ENCODE data around the gene IGFALS.

The IGFALS gene

GRCh38 chr16:1782408-1783264 lies 10.9 kb downstream of the IGFALS start, which contains the start of the genes NUBP2 and SPSB3:
NUBP2 (plus strand) TSS chr16:1782960; CDS start chr16:1783021, 61 bp downstream.
SPSB3 (minus strand) TSS chr16:1782571; CDS start chr16:1781483, 1,088 bp downstream.
- DNase-seq (ENCODE audit: low read depth, low spot score) = peak; percentile 100
- ChIA-PET POLR2A (interaction anchor here (0.7 to 2.0 kb wide), 9 partner anchors 9 to 362 kb away, joined by 3 to 31 read pairs (median 8); partner anchors contain the start of genes EME2, FAHD1, HAGH and MAPK8IP3), CTCF (interaction anchor here (0.8 to 2.7 kb wide), 7 partner anchors 9 to 147 kb away, joined by 3 to 9 read pairs (median 3); partner anchors contain the start of genes EME2, IGFALS and MRPS34)
- TF ChIP-seq CTCF (IDR thresholded peaks at IDR 0.05; ENCODE audit: insufficient read depth, low read length, missing control alignments) = no peak
- H3K4me3 ChIP-seq (ENCODE audit: low read depth, low read length) = peak within 1 kb of the TSS; percentile 81

- TF ChIP-seq CTCF (IDR thresholded peaks at IDR 0.05; ENCODE audit: insufficient read depth, low read length, missing control alignments) = peak; percentile 11
- H3K4me3 ChIP-seq (ENCODE audit: low read depth, low read length) = peak overlapping the region; percentile 76
- DNase-seq (ENCODE audit: low read depth, low spot score) = no peak
- ChIA-PET POLR2A (interaction anchor here (0.8 to 2.0 kb wide), 7 partner anchors 10 to 361 kb away, joined by 3 to 31 read pairs (median 8); partner anchors contain the start of genes EME2, MAPK8IP3, MRPS34 and NME3), CTCF (interaction anchor here (1.3 to 2.4 kb wide), 3 partner anchors 8 to 147 kb away, joined by 3 to 10 read pairs (median 7); no protein-coding TSS in a partner anchor)
Measured at GRCh38 chr16:1781758-1782407, 11.6 kb downstream of the IGFALS start.

GRCh38 chr16:1781254-1781653 lies 12.3 kb downstream of the IGFALS start:
- peak overlapping the region; percentile 76 for H3K4me3 ChIP-seq (ENCODE audit: low read depth, low read length)
- no peak for TF ChIP-seq CTCF (IDR thresholded peaks at IDR 0.05; ENCODE audit: insufficient read depth, low read length, missing control alignments)
- ChIA-PET CTCF (interaction anchor here (1.3 to 2.4 kb wide), 2 partner anchors 75 to 148 kb away, joined by 4 to 10 read pairs; partner anchors contain the start of gene MAPK8IP3), POLR2A (interaction anchor here (2.0 kb wide), 1 partner anchor 10 kb away, joined by 31 read pairs; the partner anchor contains the start of genes EME2, MRPS34 and NME3)
- DNase-seq (ENCODE audit: low read depth, low spot score) = no peak

GRCh38 chr16:1780677-1781072 lies 12.8 kb downstream of the IGFALS start:
- no peak for DNase-seq (ENCODE audit: low read depth, low spot score)
- POLR2A ChIA-PET = no interaction called here
- no peak for TF ChIP-seq CTCF (IDR thresholded peaks at IDR 0.05; ENCODE audit: insufficient read depth, low read length, missing control alignments)
- H3K4me3 ChIP-seq (ENCODE audit: low read depth, low read length) = peak overlapping the region; percentile 76; the same call in 1 of the 2 replicates
- CTCF ChIA-PET = interaction anchor here (1.1 to 2.4 kb wide), 3 partner anchors 30 to 149 kb away, joined by 3 to 10 read pairs (median 4); partner anchors contain the start of gene MAPK8IP3

- ChIA-PET CTCF (interaction anchor here (1.1 to 2.4 kb wide), 3 partner anchors 31 to 149 kb away, joined by 3 to 10 read pairs (median 4); partner anchors contain the start of gene MAPK8IP3), POLR2A (no interaction called here)
- DNase-seq (ENCODE audit: low read depth, low spot score) = no peak
- no peak for TF ChIP-seq CTCF (IDR thresholded peaks at IDR 0.05; ENCODE audit: insufficient read depth, low read length, missing control alignments)
- H3K4me3 ChIP-seq (ENCODE audit: low read depth, low read length) = no peak overlapping the region
Measured at GRCh38 chr16:1779741-1780676, 13.5 kb downstream of the IGFALS start.
